SKM-1 treated with dmso at 0.1 percent for 144 hours (cell line): Measurements from ENCODE around the gene DOP1A.
A peak's percentile ranks its signal among the peaks of the same experiment; 100 is the strongest.

Experiments used
- DNase-seq: peaks from one replicate; lab custom pipeline; 2025; ENCODE audit not compliant: unreplicated experiment; lab: John Stamatoyannopoulos, UW

Gene DOP1A

GRCh38 chr6:83067448-83068439 is at the start of gene DOP1A:
TSS of gene DOP1A (plus strand) at chr6:83067671. CDS start at chr6:83096978, 29,307 bp downstream.
- DNase-seq: peak; percentile 91

DNA sequence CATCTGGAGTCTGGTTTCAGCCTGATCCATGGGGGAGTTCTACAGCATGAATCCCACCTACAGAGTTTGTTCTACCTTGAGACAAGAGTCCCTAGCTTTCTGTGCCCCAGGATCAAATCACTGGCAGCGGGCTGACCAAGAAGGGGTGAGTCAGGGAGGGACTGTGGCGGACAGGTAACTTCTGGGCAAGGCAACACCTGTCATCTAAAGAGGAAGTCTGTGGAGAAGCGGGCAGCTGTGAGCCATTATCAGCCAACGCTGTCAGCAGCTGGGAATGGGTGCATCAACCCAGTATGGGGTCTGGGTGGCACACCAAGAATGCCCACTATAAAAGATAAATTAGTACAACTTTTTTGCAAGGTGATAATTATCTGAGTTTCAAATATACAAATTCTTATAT is 47.7 kb upstream of the DOP1A start:
- DNase-seq: no peak

- no peak for DNase-seq
Observed at GRCh38 chr6:83031689-83032088, 35.8 kb upstream of the DOP1A start.

DNA sequence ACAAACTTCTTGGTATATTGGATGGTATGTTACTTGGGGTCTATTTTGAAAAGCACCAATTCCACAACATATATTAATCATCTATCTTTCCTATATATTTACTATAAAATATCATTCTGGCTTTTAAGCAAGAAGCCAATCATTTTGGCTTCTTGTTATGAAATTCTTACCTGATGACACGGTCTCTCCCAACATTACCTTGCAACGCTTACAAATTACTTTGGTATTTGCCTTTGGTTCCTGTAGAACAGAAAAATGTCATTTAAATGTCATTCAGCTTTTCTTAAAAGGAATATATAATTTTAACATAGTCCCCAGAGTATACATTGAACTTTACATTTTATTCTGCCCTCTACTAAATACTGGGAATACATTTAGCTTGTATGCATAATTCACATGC is 29.2 kb upstream of the DOP1A start:
- DNase-seq: no peak

GRCh38 chr6:83042467-83043053 is 24.9 kb upstream of the DOP1A start:
- no peak for DNase-seq

GRCh38 chr6:83044091-83044768 is 23.2 kb upstream of the DOP1A start:
- no peak for DNase-seq

GRCh38 chr6:83047065-83047754 is 20.3 kb upstream of the DOP1A start:
- no peak for DNase-seq

DNA sequence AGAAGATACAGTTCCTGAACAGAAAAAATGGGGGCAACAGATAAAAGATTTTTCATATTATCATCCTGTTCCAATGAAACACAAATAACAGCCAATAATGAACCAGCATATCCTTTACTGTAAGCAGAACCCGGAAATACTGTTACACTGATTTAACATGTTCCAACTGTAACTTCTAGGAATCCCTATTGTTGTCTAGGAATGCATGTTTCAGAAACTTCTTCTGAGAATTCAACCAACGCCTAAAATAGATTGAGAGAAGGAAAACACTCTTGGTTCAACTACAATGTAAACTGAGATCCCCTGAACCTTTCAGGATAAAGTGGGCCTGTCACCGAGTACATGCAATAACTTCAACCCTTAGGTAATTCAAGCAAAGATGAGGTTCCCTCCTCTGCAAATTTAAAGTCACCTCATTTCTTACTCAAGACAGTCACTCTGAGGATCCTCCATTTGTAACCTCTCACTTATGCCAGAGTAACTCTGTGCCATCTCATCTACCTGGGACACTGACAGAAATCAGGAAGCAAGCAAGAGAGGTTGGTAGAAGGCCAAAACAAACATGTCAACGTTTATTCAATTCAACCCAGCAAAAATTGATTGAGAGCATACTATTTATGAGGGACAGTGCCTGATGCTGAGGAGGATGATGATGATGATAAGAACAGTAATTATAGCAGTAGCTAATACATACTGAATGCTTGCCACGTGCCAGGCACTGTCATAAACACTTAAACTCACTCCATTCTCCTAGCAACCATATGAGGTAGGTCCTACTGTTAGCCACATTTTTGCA is 15.9 kb upstream of the DOP1A start:
- no peak for DNase-seq

GRCh38 chr6:83053678-83054077 is 13.8 kb upstream of the DOP1A start:
- DNase-seq: no peak

DNA sequence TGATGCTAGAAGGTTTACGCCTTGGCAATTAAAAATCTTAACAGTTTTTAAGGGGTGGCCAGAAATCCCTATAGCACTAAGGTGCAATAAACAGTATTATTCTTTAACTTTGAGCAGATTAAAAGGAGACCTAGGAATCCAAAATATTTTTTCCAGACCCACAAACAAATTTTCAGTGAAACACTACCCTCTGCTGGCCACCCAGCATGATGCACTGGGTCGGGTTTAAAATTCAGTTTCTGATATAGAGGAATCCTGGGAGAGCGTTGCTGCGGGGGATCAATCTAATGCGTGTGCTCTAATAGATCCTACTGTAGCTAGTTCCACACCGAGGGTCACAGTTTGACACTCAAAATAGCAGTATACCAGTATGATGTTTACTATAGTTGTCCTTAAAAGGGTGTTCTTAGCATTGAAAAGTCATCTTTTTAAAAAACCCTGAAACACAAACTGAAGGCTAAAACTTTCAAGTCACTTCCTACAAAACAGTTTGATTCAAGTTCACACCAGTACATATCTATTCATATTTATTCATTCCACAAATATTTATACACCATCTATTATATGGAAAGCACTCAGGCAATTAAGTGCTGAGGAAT is 12.0 kb upstream of the DOP1A start:
- peak; percentile 23 for DNase-seq

DNA sequence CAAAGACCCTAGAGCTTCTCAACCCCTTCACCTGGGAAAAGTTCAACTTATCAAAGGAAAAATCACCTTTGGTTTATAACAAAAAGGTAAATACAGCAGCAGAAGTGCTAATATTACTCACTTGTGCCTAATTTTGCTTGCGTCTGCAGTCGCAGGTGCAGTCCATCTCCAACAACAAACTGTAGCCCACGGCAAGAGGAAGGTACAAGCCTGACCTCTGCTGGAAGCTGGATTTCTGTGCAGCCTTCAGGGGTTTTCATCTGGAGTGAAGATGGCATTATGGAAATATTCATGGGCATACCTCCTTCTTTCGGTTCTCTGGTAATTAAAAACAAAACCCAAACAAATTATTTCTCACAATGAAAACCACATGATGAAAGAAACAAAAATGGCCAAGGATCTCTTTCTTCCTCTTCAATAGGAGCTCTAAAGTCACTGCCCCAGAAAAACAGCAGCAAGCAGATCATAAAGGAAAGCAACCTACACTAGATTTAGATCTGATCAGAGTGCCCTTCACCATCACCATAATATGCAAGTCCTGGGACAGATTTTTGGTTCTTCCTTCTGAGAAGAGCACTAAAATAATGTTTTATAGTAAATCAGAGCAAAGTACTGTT is 9.7 kb upstream of the DOP1A start:
- peak; percentile 8 for DNase-seq

DNA sequence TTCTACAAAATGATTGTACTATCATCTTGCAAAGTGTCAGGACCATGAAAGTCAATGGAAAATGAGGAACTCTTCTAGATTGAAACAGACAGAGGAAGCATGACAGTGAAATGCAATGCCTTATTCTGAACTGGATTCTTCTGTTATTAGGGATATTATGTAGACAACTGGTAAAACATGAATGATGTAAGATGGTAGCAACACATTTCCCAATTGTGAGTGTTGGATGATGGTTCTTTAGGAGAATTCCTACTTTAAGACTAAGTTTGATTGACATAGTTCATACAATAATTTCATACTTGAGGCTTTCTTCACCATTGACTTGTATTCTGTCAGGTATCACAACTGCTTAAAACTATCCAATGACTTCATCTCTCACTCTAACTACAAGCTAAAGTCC is 6.3 kb upstream of the DOP1A start:
- no peak for DNase-seq

DNA sequence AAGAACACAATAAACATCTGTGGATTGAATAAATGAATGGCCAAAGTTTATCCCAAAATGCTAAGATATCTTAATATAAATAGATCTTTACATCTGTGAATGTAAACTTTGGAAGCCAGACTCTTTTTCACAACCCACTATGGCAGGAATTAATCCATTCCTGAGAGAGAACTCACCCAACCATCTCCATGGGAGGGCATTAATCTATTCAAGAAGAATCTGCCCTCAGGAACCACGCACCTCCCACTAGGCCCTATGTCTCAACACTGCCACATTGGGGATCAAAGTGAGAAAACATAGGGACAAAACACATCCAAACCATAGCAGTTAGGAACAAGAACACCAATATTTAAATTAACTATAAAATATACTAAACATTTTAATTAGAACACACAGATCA is 5.2 kb upstream of the DOP1A start:
- no peak for DNase-seq

GRCh38 chr6:83065511-83066192 is 1.8 kb upstream of the DOP1A start, which contains the start of gene UBE3D:
TSS of gene UBE3D (minus strand) at chr6:83065841. CDS start at chr6:83065718, 123 bp downstream.
- peak; percentile 68 for DNase-seq

DNA sequence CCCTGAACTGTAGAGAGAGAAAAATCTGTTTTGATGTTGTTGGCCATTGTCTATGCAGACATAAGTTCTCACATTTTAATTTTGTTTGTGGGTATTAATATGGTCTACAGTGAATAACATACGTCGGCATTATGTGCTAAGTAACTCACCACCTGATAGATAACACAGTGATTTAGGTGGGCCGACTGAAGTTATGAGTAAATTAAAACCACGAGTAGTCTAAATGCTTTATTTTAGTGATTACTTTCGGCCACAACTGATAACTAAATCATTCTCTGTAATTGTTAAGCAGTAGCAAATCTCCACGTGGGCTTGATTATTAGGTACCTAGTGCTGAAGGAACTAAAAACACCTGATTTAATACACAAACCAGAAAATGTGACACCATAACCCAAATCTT is 1.1 kb downstream of the DOP1A start:
- no peak for DNase-seq

DNA sequence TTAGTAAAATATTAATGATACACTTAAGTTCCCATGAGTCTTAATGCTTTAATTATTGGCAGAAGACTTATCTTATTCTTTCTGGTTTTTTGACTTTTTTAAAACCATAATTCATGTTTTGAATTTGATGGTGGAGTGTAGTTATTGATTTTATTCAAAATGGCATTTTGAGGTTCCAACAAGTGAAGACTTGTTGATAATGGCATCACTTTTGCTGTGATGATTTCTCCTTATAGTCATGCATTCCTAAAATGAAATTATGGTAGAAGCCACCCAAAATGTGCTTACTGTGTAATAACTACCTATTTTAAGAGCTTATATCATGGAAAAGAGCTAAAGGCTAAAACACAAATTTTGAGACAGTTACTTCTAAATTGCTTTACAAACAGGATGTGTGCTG is 2.2 kb downstream of the DOP1A start:
- DNase-seq: no peak

DNA sequence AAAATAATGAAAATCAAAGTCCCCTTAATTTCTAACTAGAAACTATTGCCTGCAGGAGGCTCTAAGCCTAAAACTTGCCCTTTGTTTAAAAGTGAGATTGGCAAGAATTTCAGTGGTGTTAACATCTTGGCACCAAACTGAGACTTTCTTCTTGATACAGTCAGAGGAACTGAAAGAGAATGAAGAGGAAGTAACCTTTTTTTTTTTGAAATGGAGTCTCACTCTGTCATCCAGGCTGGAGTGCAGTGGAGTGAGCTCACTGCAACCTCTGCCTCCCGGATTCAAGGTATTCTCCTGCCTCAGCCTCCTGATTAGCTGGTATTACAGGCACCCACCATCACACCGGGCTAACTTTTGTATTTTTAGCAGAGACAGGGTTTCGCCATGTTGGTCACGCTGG is 3.6 kb downstream of the DOP1A start:
- DNase-seq: peak; percentile 72

DNA sequence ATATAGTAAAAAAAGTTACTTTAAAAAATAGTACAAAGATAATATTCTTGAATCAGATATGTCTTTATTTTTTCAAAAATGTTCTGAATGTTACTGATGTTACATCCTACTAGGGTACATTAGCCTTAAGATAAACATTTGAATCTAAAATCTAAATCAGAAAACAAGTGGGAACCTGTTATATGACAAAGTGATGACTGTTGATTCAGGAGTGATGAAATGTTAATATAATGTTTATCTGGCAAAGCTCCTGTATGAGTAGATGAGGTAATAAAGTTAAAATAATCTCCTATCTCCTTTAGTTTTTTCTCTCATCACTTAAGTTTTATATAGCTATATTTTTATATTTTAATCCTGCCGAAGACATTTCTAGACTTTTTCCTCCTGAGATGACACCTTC is 4.2 kb downstream of the DOP1A start:
- no peak for DNase-seq

DNA sequence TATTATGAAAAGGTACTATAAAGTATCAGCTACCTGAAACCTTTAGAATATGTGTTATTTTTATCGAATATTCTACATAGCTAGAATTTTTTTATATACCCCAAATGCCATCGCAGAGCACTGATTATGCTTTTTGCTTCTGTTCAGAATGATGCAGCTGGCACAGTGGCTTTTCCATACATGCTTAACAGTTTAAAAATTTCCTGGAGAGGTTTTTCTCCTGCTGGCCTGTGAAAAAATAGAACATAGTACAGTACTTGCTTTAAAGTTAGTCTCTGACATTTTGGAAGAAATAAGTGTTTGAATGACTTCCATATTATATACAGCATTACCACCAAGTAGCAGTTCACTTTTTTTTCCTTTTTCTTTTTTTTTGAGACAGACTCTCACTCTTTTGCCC is 5.3 kb downstream of the DOP1A start:
- DNase-seq: no peak
